Parathyroid adenoma (tissue), 2 donors: ENCODE results near the gene RSU1.

ENCODE experiments used
- H2AFZ ChIP-seq: fragments of 300-600 bp; sonication (generic); one replicate; pipeline ENCODE4 v1.7.0; 2017; ENCODE audit warnings: antibody characterized with exemption, mild to moderate bottlenecking
- H3K27ac ChIP-seq: fragments of 300-600 bp; sonication (generic); one replicate; pipeline ENCODE4 v1.7.0; 2017
- H3K27me3 ChIP-seq: fragments of 300-600 bp; sonication (generic); one replicate; pipeline ENCODE4 v1.7.0; 2017; ENCODE audit warnings: low read length; ENCODE audit not compliant: control insufficient read depth, insufficient read depth
- H3K36me3 ChIP-seq: fragments of 300-600 bp; sonication (generic); one replicate; pipeline ENCODE4 v1.7.0; 2017; ENCODE audit warnings: low read length; ENCODE audit not compliant: control insufficient read depth, insufficient read depth
- H3K4me1 ChIP-seq: fragments of 300-600 bp; sonication (generic); one replicate; pipeline ENCODE4 v1.7.0; 2017; ENCODE audit warnings: control low read depth
- H3K4me2 ChIP-seq: fragments of 300-600 bp; sonication (generic); one replicate; pipeline ENCODE4 v1.7.0; 2017; ENCODE audit warnings: low read length
- H3K4me3 ChIP-seq: fragments of 300-600 bp; sonication (generic); one replicate; pipeline ENCODE4 v1.7.0; 2017; ENCODE audit warnings: low read depth, low read length
- H3K79me2 ChIP-seq: fragments of 300-600 bp; sonication (generic); one replicate; pipeline ENCODE4 v1.7.0; 2017; ENCODE audit warnings: control low read depth
- H3K9ac ChIP-seq: fragments of 300-600 bp; sonication (generic); one replicate; pipeline ENCODE4 v1.7.0; 2017; ENCODE audit warnings: mild to moderate bottlenecking
- H3K9me3 ChIP-seq: fragments of 300-600 bp; sonication (generic); one replicate; pipeline ENCODE4 v1.7.0; 2017; ENCODE audit warnings: low read length; ENCODE audit not compliant: control insufficient read depth
- CTCF ChIP-seq: fragments of 300-600 bp; sonication (generic); IDR thresholded peaks from one replicate; pipeline ENCODE4 v1.7.0; 2017; ENCODE audit warnings: antibody characterized with exemption, mild to moderate bottlenecking
- donor health status: primary hyperparathyroidism.

Gene RSU1

GRCh38 chr10:16603308-16603707 lies 213.9 kb downstream of the RSU1 start:
- Histone ChIP-seq H3K4me2 (no peak overlapping the region), H3K79me2 (no peaks in the 10 kb centered on the region), H3K27ac (no peak overlapping the region), H3K36me3 (no peaks in the 10 kb centered on the region), H3K9me3 (no peaks in the 10 kb centered on the region), H3K27me3 (no peaks in the 10 kb centered on the region), H3K9ac (no peak overlapping the region), H3K4me3 (no peak overlapping the region), H3K4me1 (no peaks in the 10 kb centered on the region), H2AFZ (no peak overlapping the region)
- no peak for TF ChIP-seq CTCF

- Histone ChIP-seq H3K27ac (no peak overlapping the region), H3K4me2 (no peak overlapping the region), H3K27me3 (no peaks in the 10 kb centered on the region), H3K4me1 (no peaks in the 10 kb centered on the region), H3K4me3 (no peak overlapping the region), H3K36me3 (no peaks in the 10 kb centered on the region), H3K9me3 (no peaks in the 10 kb centered on the region), H3K79me2 (no peaks in the 10 kb centered on the region), H3K9ac (no peak overlapping the region), H2AFZ (no peak overlapping the region)
- no peak for TF ChIP-seq CTCF
These were observed 215.0 kb downstream of the RSU1 start for GRCh38 chr10:16602104-16602775.

GRCh38 chr10:16599662-16600061 lies 217.6 kb downstream of the RSU1 start:
- Histone ChIP-seq H3K4me1 (no peaks in the 10 kb centered on the region), H3K27ac (no peak overlapping the region), H3K27me3 (no peaks in the 10 kb centered on the region)

GRCh38 chr10:16597656-16598055 lies 219.6 kb downstream of the RSU1 start:
- no peaks in the 10 kb centered on the region for H3K79me2 ChIP-seq
- H3K27ac ChIP-seq = no peak overlapping the region
- H3K4me3 ChIP-seq = no peak overlapping the region
- H3K4me2 ChIP-seq = no peak overlapping the region
- no peaks in the 10 kb centered on the region for H3K4me1 ChIP-seq
- no peak overlapping the region for H2AFZ ChIP-seq
- TF ChIP-seq CTCF = no peak
- H3K9ac ChIP-seq = no peak overlapping the region
- H3K36me3 ChIP-seq = no peaks in the 10 kb centered on the region
- no peaks in the 10 kb centered on the region for H3K9me3 ChIP-seq
- no peaks in the 10 kb centered on the region for H3K27me3 ChIP-seq

More at GRCh38 chr10:16599662-16600061, 217.6 kb downstream of the RSU1 start:
- no peak for TF ChIP-seq CTCF
- Histone ChIP-seq H3K79me2 (no peaks in the 10 kb centered on the region), H3K9me3 (no peaks in the 10 kb centered on the region), H3K4me2 (no peak overlapping the region), H3K9ac (no peak overlapping the region), H2AFZ (no peak overlapping the region), H3K4me3 (no peak overlapping the region), H3K36me3 (no peaks in the 10 kb centered on the region)

- H3K4me1 ChIP-seq = no peaks in the 10 kb centered on the region
These were observed 224.8 kb downstream of the RSU1 start for GRCh38 chr10:16592378-16592777.

More at GRCh38 chr10:16592378-16592777, 224.8 kb downstream of the RSU1 start:
- H3K4me2 ChIP-seq = no peak overlapping the region
- no peak overlapping the region for H3K9ac ChIP-seq
- H3K9me3 ChIP-seq = no peaks in the 10 kb centered on the region
- H3K27me3 ChIP-seq = no peaks in the 10 kb centered on the region
- H3K4me3 ChIP-seq = no peak overlapping the region
- no peak overlapping the region for H3K27ac ChIP-seq
- H3K79me2 ChIP-seq = no peaks in the 10 kb centered on the region
- H3K36me3 ChIP-seq = no peaks in the 10 kb centered on the region
- no peak for TF ChIP-seq CTCF
- H2AFZ ChIP-seq = no peak overlapping the region
